Epithelial cell of esophagus (primary cell): ENCODE measurements around the gene CRAMP1.
"Not testable (repeated sequence)": the region's sequence is repeated elsewhere in the genome, so short reads cannot be mapped to it uniquely, and the experiment has no call there.

Source experiments
- DNase-seq: peaks from one replicate; pipeline ENCODE4 v3.0.0; 2010; ENCODE audit warnings: low read depth
- H3K4me3 ChIP-seq: 2 replicates; pipeline ENCODE4 v1.5.1; 2011; ENCODE audit warnings: mild to moderate bottlenecking, low read length, control low read depth
- CTCF ChIP-seq: IDR thresholded peaks from 2 replicates; pipeline ENCODE4 v1.5.1; 2011; ENCODE audit warnings: low read depth, mild to moderate bottlenecking, low read length, control low read depth, inconsistent platforms; ENCODE audit not compliant: insufficient read depth; ENCODE audit errors: missing control alignments

Gene CRAMP1

GRCh38 chr16:1713933-1714332 lies 101.8 kb downstream of the CRAMP1 start:
- H3K4me3 ChIP-seq, result no peak overlapping the region
- no peak for TF ChIP-seq CTCF
- DNase-seq, result no peak

- DNase-seq, result no peak
- H3K4me3 ChIP-seq, result no peak overlapping the region
- TF ChIP-seq CTCF, result no peak
Measured at GRCh38 chr16:1715220-1715619, 103.1 kb downstream of the CRAMP1 start.

- DNase-seq, H3K4me3 ChIP-seq: not testable (repeated sequence)
Measured at GRCh38 chr16:1718236-1718635, 106.1 kb downstream of the CRAMP1 start.

- not testable (repeated sequence) for H3K4me3 ChIP-seq
- DNase-seq, result peak; percentile 27
Measured at GRCh38 chr16:1719559-1720229, 107.5 kb downstream of the CRAMP1 start.

GRCh38 chr16:1721372-1721771 lies 109.2 kb downstream of the CRAMP1 start:
- no peak for DNase-seq
- no peak overlapping the region for H3K4me3 ChIP-seq

GRCh38 chr16:1723450-1724147 lies 111.4 kb downstream of the CRAMP1 start:
- H3K4me3 ChIP-seq, result no peak overlapping the region
- peak; percentile 82 for TF ChIP-seq CTCF
- peak; percentile 52 for DNase-seq

More at GRCh38 chr16:1721372-1721771, 109.2 kb downstream of the CRAMP1 start:
- TF ChIP-seq CTCF, result no peak

GRCh38 chr16:1724491-1724890 lies 112.3 kb downstream of the CRAMP1 start:
- no peak overlapping the region for H3K4me3 ChIP-seq
- no peak for DNase-seq
- no peak for TF ChIP-seq CTCF
